Stimulated activated CD4-positive, alpha-beta T cell treated with anti-CD3 and anti-CD28 coated beads, Interleukin-1b, Interleukin-23, amount 100 ng/mL, for 4 hours (primary cell): ENCODE measurements around the gene LINGO1.

ENCODE experiments used
- DNase-seq, 2 donors: peaks; one replicate each; pipeline ENCODE4 v3.0.0-alpha.2; 2020; ENCODE audit warnings: low read depth in 2 of 2

LINGO1 gene

GRCh38 chr15:77656294-77656693, 23.6 kb upstream of the LINGO1 start:
- DNase-seq: no peak

DNA sequence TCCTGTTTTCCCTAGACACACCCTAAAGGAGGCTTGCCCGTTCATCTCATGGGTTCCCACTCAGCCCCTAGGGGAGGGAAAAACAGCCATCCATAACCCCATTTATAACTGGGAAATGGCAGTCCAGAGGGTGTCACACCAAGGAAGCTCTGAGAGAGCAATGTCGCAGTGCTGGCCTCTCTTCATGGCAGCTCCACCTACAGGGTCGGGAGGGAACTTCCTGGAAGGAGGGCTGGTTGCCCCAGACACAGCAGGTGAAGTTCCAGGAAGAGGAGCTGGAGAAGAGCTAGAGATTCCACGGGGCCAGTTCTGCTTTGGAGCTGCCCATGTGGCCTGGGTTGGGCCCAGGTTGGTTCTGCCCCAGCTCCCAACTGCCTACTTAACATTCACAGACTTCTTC, 22.3 kb upstream of the LINGO1 start:
- no peak for DNase-seq

- no peak for DNase-seq
Measured at GRCh38 chr15:77653832-77654480, 21.2 kb upstream of the LINGO1 start.

DNA sequence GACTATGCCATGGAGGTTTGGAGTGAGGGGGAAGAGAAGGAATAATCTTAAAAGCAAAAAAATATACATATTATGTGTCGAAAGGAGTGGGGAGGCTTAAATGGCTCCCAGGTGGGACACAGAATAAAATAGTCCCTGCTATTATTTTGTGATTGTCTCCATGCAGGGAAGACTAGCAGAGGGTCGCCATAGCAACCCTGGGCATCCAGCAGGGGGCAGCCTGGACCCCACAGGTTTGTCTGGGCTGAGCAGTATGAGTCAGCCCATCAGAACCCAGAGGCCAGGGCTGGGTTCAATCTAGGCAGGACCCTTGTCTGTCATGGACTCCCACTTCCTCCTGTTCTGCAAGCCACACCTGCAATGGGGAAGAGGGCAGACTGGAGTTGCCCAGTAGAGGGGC, 17.6 kb upstream of the LINGO1 start:
- no peak for DNase-seq

DNA sequence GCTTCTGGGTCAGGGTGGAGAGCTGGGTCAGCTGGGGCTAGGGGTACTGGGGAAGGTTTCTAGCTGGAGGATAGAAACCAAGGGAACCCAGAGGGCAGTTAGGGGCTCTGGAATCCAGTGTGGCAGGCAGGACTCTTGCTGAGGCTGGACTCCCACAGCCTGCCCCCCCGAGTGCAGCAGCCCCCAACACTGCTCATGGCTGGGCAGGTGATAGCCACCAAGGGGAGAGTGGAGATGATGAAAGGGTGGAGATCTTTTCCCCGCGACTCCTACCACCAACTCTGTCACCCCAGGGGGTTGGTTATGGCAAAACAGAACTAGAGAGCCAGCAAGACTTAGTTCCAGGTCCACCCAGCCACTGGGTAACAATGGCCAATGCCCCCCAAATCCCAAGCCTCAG, 16.9 kb upstream of the LINGO1 start:
- DNase-seq: no peak

DNA sequence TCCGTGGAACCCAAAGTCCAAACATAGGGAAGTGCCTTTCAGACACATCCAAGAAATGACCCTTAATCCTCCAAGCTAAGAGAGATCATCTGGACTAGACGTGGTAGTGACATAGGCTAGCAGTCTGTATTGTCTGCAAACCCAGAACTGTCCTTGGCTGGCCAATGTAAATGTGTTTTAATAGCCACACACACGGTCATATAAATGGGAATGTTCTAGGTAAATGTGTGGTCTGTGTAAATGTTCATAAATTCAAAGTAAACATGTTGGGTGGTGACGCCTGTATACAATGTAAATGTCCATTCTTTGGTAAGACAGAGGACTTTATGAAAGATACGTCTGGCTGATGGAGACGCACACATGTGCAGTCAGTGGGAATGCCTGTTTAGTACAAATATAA, 16.3 kb upstream of the LINGO1 start:
- no peak for DNase-seq

- no peak for DNase-seq
Measured at GRCh38 chr15:77647961-77648360, 15.2 kb upstream of the LINGO1 start.

GRCh38 chr15:77646104-77646694, 13.5 kb upstream of the LINGO1 start:
- no peak for DNase-seq

DNA sequence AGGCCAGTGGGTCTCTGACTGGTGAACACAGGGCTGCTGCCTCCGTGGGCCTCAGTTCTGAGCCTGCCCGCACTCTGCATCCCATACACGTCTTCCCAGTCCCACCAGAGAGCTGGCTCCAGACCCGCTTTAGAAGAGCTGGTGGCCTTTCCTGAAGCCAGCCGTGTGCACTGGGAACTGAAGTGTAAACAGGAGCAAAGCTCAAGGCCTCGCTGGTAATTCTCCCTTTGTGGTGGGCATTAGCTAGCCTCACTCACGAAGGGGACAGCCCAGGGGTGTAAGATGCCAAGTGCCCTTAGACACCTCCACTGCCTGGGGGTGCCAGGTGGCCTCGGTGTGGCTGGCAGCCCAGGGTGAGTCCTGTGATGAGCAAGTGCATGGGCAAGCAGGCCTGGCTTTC, 12.9 kb upstream of the LINGO1 start:
- DNase-seq: no peak

- DNase-seq: no peak
Measured at GRCh38 chr15:77644543-77645247, 12.0 kb upstream of the LINGO1 start.

GRCh38 chr15:77643764-77644163, 11.1 kb upstream of the LINGO1 start:
- no peak for DNase-seq

DNA sequence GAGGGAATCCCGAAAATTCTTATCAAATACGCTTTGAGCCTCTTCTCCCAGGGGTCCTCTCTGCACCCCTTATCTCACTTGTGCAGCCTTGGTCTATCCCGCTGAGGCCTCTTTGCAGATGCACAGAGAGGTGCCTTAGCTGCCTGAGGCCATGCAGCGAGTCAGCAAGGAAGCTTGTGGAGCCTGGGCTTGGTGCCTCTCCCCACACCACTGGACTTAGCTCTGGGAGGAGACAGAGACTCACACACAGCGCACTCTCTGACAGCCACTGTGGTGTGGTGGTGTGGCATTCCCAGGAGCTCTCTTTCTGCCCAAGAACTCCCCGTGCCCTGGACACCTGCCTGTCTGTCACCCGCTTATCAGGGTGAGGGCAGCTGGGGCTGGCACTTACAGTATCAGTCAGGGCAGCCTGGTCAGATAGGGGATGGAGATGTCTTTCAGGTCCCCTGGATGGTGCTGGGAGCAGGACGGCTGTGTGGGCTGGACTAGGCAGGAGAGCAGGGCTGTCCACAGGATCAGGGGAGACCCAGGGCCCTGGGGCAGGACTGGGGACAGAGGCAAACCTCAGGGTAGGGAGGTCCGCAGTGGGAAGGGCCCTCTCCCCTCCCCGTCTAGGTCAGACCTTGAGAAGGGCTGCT, 10.2 kb upstream of the LINGO1 start:
- DNase-seq: no peak

- DNase-seq: no peak
Measured at GRCh38 chr15:77641999-77642398, 9.3 kb upstream of the LINGO1 start.

DNA sequence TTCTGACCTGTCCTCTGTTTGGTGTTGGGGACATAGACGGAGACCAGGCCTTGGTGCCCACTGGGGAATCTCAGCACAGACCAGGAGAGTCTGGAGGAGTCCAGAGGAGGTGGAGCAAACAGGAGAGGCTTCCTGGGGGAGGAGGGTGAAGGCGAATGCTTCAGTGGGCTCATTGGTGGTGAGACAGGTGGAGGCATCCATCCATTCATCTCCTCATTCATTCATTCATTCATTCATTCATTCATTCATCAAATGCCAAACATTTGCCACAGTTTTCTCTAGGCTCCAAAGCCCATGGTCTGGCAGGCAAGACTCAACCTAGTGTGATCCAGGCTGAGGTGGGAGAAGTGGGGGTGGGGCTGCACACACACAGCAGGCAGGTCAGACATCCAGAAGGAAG, 7.9 kb upstream of the LINGO1 start:
- no peak for DNase-seq

GRCh38 chr15:77639431-77639830, 6.7 kb upstream of the LINGO1 start:
- DNase-seq: no peak

- DNase-seq: no peak
Measured at GRCh38 chr15:77637851-77638692, 5.4 kb upstream of the LINGO1 start.

DNA sequence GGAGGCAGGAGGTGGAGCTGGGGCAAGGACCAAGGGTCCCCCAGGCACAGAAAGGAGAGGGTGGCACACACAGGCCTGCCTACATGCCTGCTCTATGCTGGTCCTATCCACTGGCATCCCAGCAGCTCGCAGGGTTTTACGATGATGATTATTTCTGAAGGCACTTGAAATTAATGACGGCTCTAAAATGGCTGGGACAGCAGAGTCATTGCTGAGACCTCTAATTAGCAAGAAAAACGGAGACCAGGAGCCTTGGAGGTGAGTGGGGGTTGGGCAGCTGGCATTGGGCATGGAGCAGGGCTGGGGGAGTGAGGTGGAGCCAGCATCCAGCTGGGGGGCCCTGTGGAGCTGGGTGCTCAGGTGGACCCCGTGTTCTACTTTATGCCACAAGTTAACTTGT, 3.5 kb upstream of the LINGO1 start:
- DNase-seq: no peak

GRCh38 chr15:77634266-77634962, 1.7 kb upstream of the LINGO1 start:
- peak; percentile 12 to 57 for DNase-seq

GRCh38 chr15:77633913-77634265, 1.2 kb upstream of the LINGO1 start:
- no peak for DNase-seq

DNA sequence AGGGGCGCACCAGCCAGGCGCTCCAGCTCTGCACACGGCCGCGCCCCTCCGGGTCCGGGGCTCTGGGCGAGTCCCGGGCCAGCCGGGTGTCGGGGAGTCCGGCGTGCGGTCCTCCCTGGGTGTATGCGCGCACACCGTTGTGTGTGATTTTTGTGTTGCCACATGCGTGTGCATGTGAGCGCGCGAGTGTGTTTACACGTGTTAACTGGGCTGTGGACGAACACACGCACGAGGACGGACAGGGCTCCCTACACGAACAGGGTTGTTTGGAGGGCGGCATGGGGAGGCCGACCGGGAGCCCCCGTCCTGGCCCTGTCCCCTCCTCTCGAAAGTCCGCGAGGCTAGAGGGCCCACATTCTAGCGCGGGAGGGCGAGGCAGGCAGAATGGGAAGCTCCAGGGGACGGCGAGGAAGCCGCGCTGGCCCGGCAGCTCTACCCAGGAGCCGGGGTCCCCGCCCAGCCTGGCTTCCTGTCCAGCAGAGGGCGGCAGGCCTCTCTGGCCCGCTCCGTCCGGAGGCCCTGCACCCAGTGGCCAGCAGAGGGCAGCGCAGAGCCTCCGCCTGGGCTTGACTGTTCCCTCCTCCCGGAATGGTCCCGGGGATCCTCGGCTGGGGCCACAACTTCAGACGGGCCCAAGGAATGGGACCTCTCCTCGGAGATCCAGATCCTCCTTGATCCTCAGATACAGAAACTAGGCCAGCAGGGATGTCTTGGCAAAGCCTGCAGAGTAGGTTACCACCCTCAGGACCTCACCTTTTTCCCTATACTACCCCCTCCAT, 611 bp upstream of the LINGO1 start:
- DNase-seq: peak; percentile 21 to 61
